Activated T-helper 1 cell treated with anti-CD3 and anti-CD28 coated beads, Interleukin-12 subunit alpha, Interleukin-12 subunit beta, Interleukin-2, Interleukin-4 antibody, amounts not matched to agents 30 ng/mL and 10 ng/mL and 1 ng/mL, durations not matched to agents 14 hours and 24 hours and 36 hours (primary cell): ENCODE measurements around the gene KCNT2. TPM values are rescaled to one million over a fixed set of nuclear protein-coding genes. Genes with fewer than 3 reads are reported as not detected.
"Not testable (repeated sequence)": the region's sequence is repeated elsewhere in the genome, so short reads cannot be mapped to it uniquely, and the experiment has no call there.

Source experiments
- DNase-seq: peaks from one replicate; pipeline ENCODE4 v3.0.0; 2021; ENCODE audit warnings: low spot score
- H3K27ac Mint-ChIP-seq: one replicate; pipeline ENCODE4 v1.8.0; 2021; ENCODE audit warnings: mild to moderate bottlenecking, mixed read lengths
- H3K27me3 Mint-ChIP-seq: one replicate; pipeline ENCODE4 v1.8.0; 2022; ENCODE audit warnings: mild to moderate bottlenecking, moderate library complexity, mixed read lengths; ENCODE audit not compliant: insufficient read depth
- H3K36me3 Mint-ChIP-seq: one replicate; pipeline ENCODE4 v1.8.0; 2021; ENCODE audit warnings: low read depth, mixed read lengths
- H3K4me1 Mint-ChIP-seq: one replicate; pipeline ENCODE4 v1.8.0; 2021; ENCODE audit warnings: low read depth, mixed read lengths
- H3K4me3 Mint-ChIP-seq: one replicate; pipeline ENCODE4 v1.8.0; 2021; ENCODE audit warnings: mild to moderate bottlenecking, moderate library complexity, mixed read lengths
- H3K9me3 Mint-ChIP-seq: one replicate; pipeline ENCODE4 v1.8.0; 2021; ENCODE audit warnings: mixed read lengths
- intact Hi-C: fragments of 100-400 bp; cut with micrococcal nuclease; formaldehyde crosslinking; loops from one replicate; pipeline ENCODE4 v1.15.1; 2024
- total RNA-seq: library from RNA; stranded (reverse); gene quantifications from 2 replicates; pipeline ENCODE4 v1.2.3, GENCODE V29; 2022

Gene KCNT2
- total RNA-seq, result not detected in 2 replicates

GRCh38 chr1:196608390-196609369 lies at the start of gene KCNT2:
Gene KCNT2 (minus strand): TSS chr1:196608440. CDS start chr1:196608309, 131 bp downstream.
- Mint-ChIP-seq H3K27me3 (peaks cover 46% of the 10 kb centered on the region), H3K4me1 (peaks cover 6% of the 10 kb centered on the region), H3K36me3 (no peaks in the 10 kb centered on the region), H3K27ac (no peak within 1 kb of the TSS), H3K9me3 (no peaks in the 10 kb centered on the region), H3K4me3 (peak within 1 kb of the TSS; percentile 11)
- DNase-seq, result no peak
- intact Hi-C loops, result no loop called here

GRCh38 chr1:196655494-196655893 lies 47.3 kb upstream of the KCNT2 start:
- Mint-ChIP-seq H3K4me1 (peaks cover 16% of the 10 kb centered on the region), H3K36me3 (no peaks in the 10 kb centered on the region), H3K4me3 (no peak overlapping the region), H3K9me3 (no peaks in the 10 kb centered on the region), H3K27ac (no peak overlapping the region), H3K27me3 (peaks cover 2% of the 10 kb centered on the region)
- DNase-seq, result no peak
- intact Hi-C loops, result no loop called here

- H3K4me1 Mint-ChIP-seq, result peaks cover 21% of the 10 kb centered on the region
- DNase-seq, result no peak
- H3K27me3 Mint-ChIP-seq, result peaks cover 2% of the 10 kb centered on the region
- H3K36me3 Mint-ChIP-seq, result no peaks in the 10 kb centered on the region
- no peak overlapping the region for H3K4me3 Mint-ChIP-seq
- no peaks in the 10 kb centered on the region for H3K9me3 Mint-ChIP-seq
- no peak overlapping the region for H3K27ac Mint-ChIP-seq
- intact Hi-C loops, result no loop called here
Measured at GRCh38 chr1:196655071-196655470, 46.8 kb upstream of the KCNT2 start.

- Mint-ChIP-seq H3K4me1 (peaks cover 23% of the 10 kb centered on the region), H3K36me3 (no peaks in the 10 kb centered on the region), H3K27me3 (peaks cover 2% of the 10 kb centered on the region), H3K27ac (no peak overlapping the region), H3K4me3 (no peak overlapping the region), H3K9me3 (no peaks in the 10 kb centered on the region)
- intact Hi-C loops, result no loop called here
- DNase-seq, result no peak
Measured at GRCh38 chr1:196654271-196654670, 46.0 kb upstream of the KCNT2 start.

- no peak for DNase-seq
- Mint-ChIP-seq H3K27me3 (no peaks in the 10 kb centered on the region), H3K36me3 (no peaks in the 10 kb centered on the region), H3K4me1 (peaks cover 23% of the 10 kb centered on the region), H3K27ac (no peak within 1 kb of the TSS), H3K9me3 (no peaks in the 10 kb centered on the region), H3K4me3 (peak within 1 kb of the TSS; percentile 59)
- intact Hi-C loops, result no loop called here
Measured at GRCh38 chr1:196651637-196652215, 43.5 kb upstream of the KCNT2 start, which contains the start of gene CFH. Gene CFH (plus strand): TSS chr1:196652043. CDS start chr1:196652118, 75 bp downstream.

GRCh38 chr1:196651079-196651478 lies 42.8 kb upstream of the KCNT2 start:
- no peak for DNase-seq
- no peak overlapping the region for H3K4me3 Mint-ChIP-seq
- H3K9me3 Mint-ChIP-seq, result no peaks in the 10 kb centered on the region
- H3K36me3 Mint-ChIP-seq, result no peaks in the 10 kb centered on the region
- H3K27me3 Mint-ChIP-seq, result no peaks in the 10 kb centered on the region
- H3K27ac Mint-ChIP-seq, result no peak overlapping the region
- intact Hi-C loops, result no loop called here
- peaks cover 23% of the 10 kb centered on the region for H3K4me1 Mint-ChIP-seq

- H3K36me3 Mint-ChIP-seq, result no peaks in the 10 kb centered on the region
- intact Hi-C loops, result no loop called here
- H3K4me3 Mint-ChIP-seq, result no peak overlapping the region
- peaks cover 2% of the 10 kb centered on the region for H3K27me3 Mint-ChIP-seq
- H3K4me1 Mint-ChIP-seq, result peaks cover 23% of the 10 kb centered on the region
- no peaks in the 10 kb centered on the region for H3K9me3 Mint-ChIP-seq
- no peak for DNase-seq
- H3K27ac Mint-ChIP-seq, result no peak overlapping the region
Measured at GRCh38 chr1:196650403-196650802, 42.2 kb upstream of the KCNT2 start.

- H3K4me3 Mint-ChIP-seq, result no peak overlapping the region
- no peak for DNase-seq
- H3K27ac Mint-ChIP-seq, result no peak overlapping the region
- no peaks in the 10 kb centered on the region for H3K36me3 Mint-ChIP-seq
- intact Hi-C loops, result no loop called here
- no peaks in the 10 kb centered on the region for H3K9me3 Mint-ChIP-seq
- peaks cover 23% of the 10 kb centered on the region for H3K4me1 Mint-ChIP-seq
- peaks cover 2% of the 10 kb centered on the region for H3K27me3 Mint-ChIP-seq
Measured at GRCh38 chr1:196649990-196650389, 41.8 kb upstream of the KCNT2 start.

GRCh38 chr1:196640976-196641375 lies 32.7 kb upstream of the KCNT2 start:
- Mint-ChIP-seq H3K27me3 (peaks cover 12% of the 10 kb centered on the region), H3K36me3 (no peaks in the 10 kb centered on the region), H3K27ac (no peak overlapping the region), H3K4me3 (no peak overlapping the region), H3K9me3 (no peaks in the 10 kb centered on the region), H3K4me1 (no peaks in the 10 kb centered on the region)
- DNase-seq, result no peak
- intact Hi-C loops, result no loop called here

GRCh38 chr1:196639291-196639690 lies 31.1 kb upstream of the KCNT2 start:
- DNase-seq, H3K27me3 Mint-ChIP-seq, intact Hi-C loops, H3K4me3 Mint-ChIP-seq, H3K36me3 Mint-ChIP-seq, H3K4me1 Mint-ChIP-seq, H3K9me3 Mint-ChIP-seq, H3K27ac Mint-ChIP-seq: not testable (repeated sequence)

- no peak for DNase-seq
- H3K27me3 Mint-ChIP-seq, result peaks cover 7% of the 10 kb centered on the region
- no peak overlapping the region for H3K4me3 Mint-ChIP-seq
- no peaks in the 10 kb centered on the region for H3K4me1 Mint-ChIP-seq
- no peaks in the 10 kb centered on the region for H3K36me3 Mint-ChIP-seq
- intact Hi-C loops, result no loop called here
- no peak overlapping the region for H3K27ac Mint-ChIP-seq
- no peaks in the 10 kb centered on the region for H3K9me3 Mint-ChIP-seq
Measured at GRCh38 chr1:196638466-196638865, 30.2 kb upstream of the KCNT2 start.

- Mint-ChIP-seq H3K9me3 (no peaks in the 10 kb centered on the region), H3K36me3 (no peaks in the 10 kb centered on the region), H3K4me1 (no peaks in the 10 kb centered on the region), H3K4me3 (no peak overlapping the region), H3K27me3 (peaks cover 3% of the 10 kb centered on the region), H3K27ac (no peak overlapping the region)
- no peak for DNase-seq
- intact Hi-C loops, result no loop called here
Measured at GRCh38 chr1:196637606-196638005, 29.4 kb upstream of the KCNT2 start.

- no peak overlapping the region for H3K27ac Mint-ChIP-seq
- H3K4me3 Mint-ChIP-seq, result no peak overlapping the region
- intact Hi-C loops, result no loop called here
- no peaks in the 10 kb centered on the region for H3K9me3 Mint-ChIP-seq
- no peak for DNase-seq
- H3K36me3 Mint-ChIP-seq, result no peaks in the 10 kb centered on the region
- no peaks in the 10 kb centered on the region for H3K4me1 Mint-ChIP-seq
- H3K27me3 Mint-ChIP-seq, result no peaks in the 10 kb centered on the region
Measured at GRCh38 chr1:196628838-196629237, 20.6 kb upstream of the KCNT2 start.
